Ovary (tissue), 3 donors: ENCODE results near the gene CNOT1.

ENCODE experiments used
- EP300 ChIP-seq: sonication (generic); formaldehyde crosslinking; IDR thresholded peaks from one replicate; pipeline ENCODE4 v1.6.1; 2017; ENCODE audit warnings: antibody characterized with exemption
- POLR2A ChIP-seq: fragments of 450-650 bp; IDR thresholded peaks from one replicate; pipeline ENCODE4 v1.6.1; 2017; ENCODE audit warnings: antibody characterized with exemption, mild to moderate bottlenecking, moderate library complexity
- TF ChIP-seq, protein P1 (sequence below), 3 donors: fragments of 450-650 bp in 2 of 3; fragments of 200-600 bp in 1 of 3; IDR thresholded peaks; one replicate each; pipeline versions ENCODE4 v1.5.1 to v1.8.0; 2016 to 2022; ENCODE audit warnings: antibody characterized with exemption in 3 of 3, mild to moderate bottlenecking in 1 of 3
- donor health status: DM: no; HTN: no; CAD: no.

DNA sequence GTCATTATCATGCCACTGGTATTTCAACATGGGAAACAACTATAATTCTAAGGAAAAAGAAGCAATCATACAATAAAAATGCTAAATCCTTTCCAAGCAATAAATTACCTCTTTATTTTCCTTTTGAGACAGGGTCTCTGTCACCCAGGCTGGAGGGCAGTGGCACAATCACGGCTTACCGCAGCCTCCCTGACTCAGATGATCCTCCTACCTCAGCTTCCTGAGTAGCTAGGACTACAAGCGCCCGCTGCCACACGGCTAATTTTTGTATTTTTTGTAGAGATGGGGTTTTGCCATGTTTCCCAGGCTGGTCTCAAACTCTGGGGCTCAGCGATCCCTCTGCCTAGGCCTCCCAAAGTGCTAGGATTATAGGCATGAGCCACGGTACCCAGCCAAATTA is 24.1 kb downstream of the CNOT1 start:
- TF ChIP-seq, protein P1, sequence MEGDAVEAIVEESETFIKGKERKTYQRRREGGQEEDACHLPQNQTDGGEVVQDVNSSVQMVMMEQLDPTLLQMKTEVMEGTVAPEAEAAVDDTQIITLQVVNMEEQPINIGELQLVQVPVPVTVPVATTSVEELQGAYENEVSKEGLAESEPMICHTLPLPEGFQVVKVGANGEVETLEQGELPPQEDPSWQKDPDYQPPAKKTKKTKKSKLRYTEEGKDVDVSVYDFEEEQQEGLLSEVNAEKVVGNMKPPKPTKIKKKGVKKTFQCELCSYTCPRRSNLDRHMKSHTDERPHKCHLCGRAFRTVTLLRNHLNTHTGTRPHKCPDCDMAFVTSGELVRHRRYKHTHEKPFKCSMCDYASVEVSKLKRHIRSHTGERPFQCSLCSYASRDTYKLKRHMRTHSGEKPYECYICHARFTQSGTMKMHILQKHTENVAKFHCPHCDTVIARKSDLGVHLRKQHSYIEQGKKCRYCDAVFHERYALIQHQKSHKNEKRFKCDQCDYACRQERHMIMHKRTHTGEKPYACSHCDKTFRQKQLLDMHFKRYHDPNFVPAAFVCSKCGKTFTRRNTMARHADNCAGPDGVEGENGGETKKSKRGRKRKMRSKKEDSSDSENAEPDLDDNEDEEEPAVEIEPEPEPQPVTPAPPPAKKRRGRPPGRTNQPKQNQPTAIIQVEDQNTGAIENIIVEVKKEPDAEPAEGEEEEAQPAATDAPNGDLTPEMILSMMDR (IDR thresholded peaks at IDR 0.05): no peak
- TF ChIP-seq POLR2A (no peak), EP300 (no peak)
